ENCODE results near the gene RAP1GAP2. TPM values are rescaled to one million over a fixed set of nuclear protein-coding genes. Genes with fewer than 3 reads are reported as not detected.

The RAP1GAP2 gene
- total RNA-seq, 1 donor from 2014 or later, result 3.8 TPM

- H3K79me2 ChIP-seq (ENCODE audit: low read depth), result no peaks in the 10 kb centered on the region
- H2AFZ ChIP-seq (replicated peaks), result no peak overlapping the region
- no peaks in the 10 kb centered on the region for H3K36me3 Mint-ChIP-seq
- H3K9me3 Mint-ChIP-seq, result no peaks in the 10 kb centered on the region
- no peak for DNase-seq (ENCODE audit: low spot score)
- H3K27ac ChIP-seq, result no peak overlapping the region
- H3K27me3 Mint-ChIP-seq (ENCODE audit: insufficient read depth, low read depth), result peaks cover 5% of the 10 kb centered on the region
- H3K27ac Mint-ChIP-seq, result no peak overlapping the region
- no peak overlapping the region for H3K4me2 ChIP-seq
- no peak overlapping the region for H3K4me3 Mint-ChIP-seq
- peaks cover 10% of the 10 kb centered on the region for H3K4me1 ChIP-seq
- H3K4me3 ChIP-seq, result no peak overlapping the region
- H3K4me1 Mint-ChIP-seq, result peaks cover 17% of the 10 kb centered on the region
- H3K9me3 ChIP-seq (ENCODE audit: low read depth), result no peaks in the 10 kb centered on the region
- H3K27me3 ChIP-seq, result no peaks in the 10 kb centered on the region
- peaks cover 1% of the 10 kb centered on the region for H3F3A ChIP-seq (ENCODE audit: low read depth)
- H3K36me3 ChIP-seq, result no peaks in the 10 kb centered on the region
- H4K20me1 ChIP-seq (ENCODE audit: low read depth), result no peaks in the 10 kb centered on the region
- H3K9ac ChIP-seq, result no peak overlapping the region
- TF ChIP-seq CTCF (IDR thresholded peaks at IDR 0.05) (no peak), EZH2phosphoT487 (IDR thresholded peaks at IDR 0.05) (no peak), EZH2 (IDR thresholded peaks at IDR 0.05) (no peak)
Observed at GRCh38 chr17:2805961-2806360, 9.7 kb downstream of the RAP1GAP2 start.

- Histone ChIP-seq H3K9ac (no peak overlapping the region), H3K4me1 (peaks cover 17% of the 10 kb centered on the region), H3K9me3 (ENCODE audit: low read depth) (no peaks in the 10 kb centered on the region), H4K20me1 (ENCODE audit: low read depth) (no peaks in the 10 kb centered on the region), H3K4me2 (no peak overlapping the region), H3K27ac (no peak overlapping the region), H3F3A (ENCODE audit: low read depth) (peaks cover 18% of the 10 kb centered on the region), H3K79me2 (ENCODE audit: low read depth) (no peaks in the 10 kb centered on the region), H3K36me3 (no peaks in the 10 kb centered on the region), H3K27me3 (no peaks in the 10 kb centered on the region), H2AFZ (replicated peaks) (no peak overlapping the region), H3K4me3 (no peak overlapping the region)
- Mint-ChIP-seq H3K27ac (no peak overlapping the region), H3K27me3 (ENCODE audit: insufficient read depth, low read depth) (peaks cover 7% of the 10 kb centered on the region), H3K36me3 (no peaks in the 10 kb centered on the region), H3K9me3 (no peaks in the 10 kb centered on the region), H3K4me3 (no peak overlapping the region), H3K4me1 (peaks cover 20% of the 10 kb centered on the region)
- TF ChIP-seq CTCF (IDR thresholded peaks at IDR 0.05), result no peak
- TF ChIP-seq EZH2 (IDR thresholded peaks at IDR 0.05), result no peak
- no peak for TF ChIP-seq EZH2phosphoT487 (IDR thresholded peaks at IDR 0.05)
- DNase-seq (ENCODE audit: low spot score), result no peak
Observed at GRCh38 chr17:2808367-2809335, 12.4 kb downstream of the RAP1GAP2 start.

- Histone ChIP-seq H3K27me3 (no peaks in the 10 kb centered on the region), H3K4me1 (peaks cover 17% of the 10 kb centered on the region), H3K36me3 (no peaks in the 10 kb centered on the region), H3K9me3 (ENCODE audit: low read depth) (no peaks in the 10 kb centered on the region), H3K79me2 (ENCODE audit: low read depth) (no peaks in the 10 kb centered on the region), H3K4me2 (no peak overlapping the region), H3K9ac (no peak overlapping the region), H3K4me3 (no peak overlapping the region), H2AFZ (replicated peaks) (no peak overlapping the region), H4K20me1 (ENCODE audit: low read depth) (no peaks in the 10 kb centered on the region), H3F3A (ENCODE audit: low read depth) (peaks cover 18% of the 10 kb centered on the region), H3K27ac (no peak overlapping the region)
- Mint-ChIP-seq H3K4me1 (peaks cover 20% of the 10 kb centered on the region), H3K27ac (no peak overlapping the region), H3K36me3 (no peaks in the 10 kb centered on the region), H3K9me3 (no peaks in the 10 kb centered on the region), H3K27me3 (ENCODE audit: insufficient read depth, low read depth) (peaks cover 10% of the 10 kb centered on the region), H3K4me3 (no peak overlapping the region)
- DNase-seq (ENCODE audit: low spot score), result no peak
- TF ChIP-seq CTCF (IDR thresholded peaks at IDR 0.05) (no peak), EZH2 (IDR thresholded peaks at IDR 0.05) (no peak), EZH2phosphoT487 (IDR thresholded peaks at IDR 0.05) (no peak)
Observed at GRCh38 chr17:2809337-2809736, 13.1 kb downstream of the RAP1GAP2 start.

All from neural progenitor cell (in vitro differentiated cells).